ENCODE data around the gene SCFD2.
"Not testable (repeated sequence)": the region's sequence is repeated elsewhere in the genome, so short reads cannot be mapped to it uniquely, and the experiment has no call there.

SCFD2 gene

GRCh38 chr4:53037892-53038291 is 328.0 kb downstream of the SCFD2 start:
- Mint-ChIP-seq H3K27me3 (ENCODE audit: low read depth, poor library complexity) (peaks cover 5% of the 10 kb centered on the region), H3K4me1 (peaks cover 5% of the 10 kb centered on the region), H3K27ac (no peak overlapping the region), H3K36me3 (ENCODE audit: low read depth) (peaks cover 24% of the 10 kb centered on the region), H3K4me3 (no peak overlapping the region), H3K9me3 (peaks cover 35% of the 10 kb centered on the region)
- no peak for DNase-seq
- TF ChIP-seq CTCF (IDR thresholded peaks at IDR 0.05) = no peak

- not testable (repeated sequence) for H3K27ac Mint-ChIP-seq; H3K27me3 Mint-ChIP-seq (ENCODE audit: low read depth, poor library complexity); DNase-seq; H3K4me3 Mint-ChIP-seq; H3K4me1 Mint-ChIP-seq
- peaks cover 30% of the 10 kb centered on the region for H3K36me3 Mint-ChIP-seq (ENCODE audit: low read depth)
- peaks cover 49% of the 10 kb centered on the region for H3K9me3 Mint-ChIP-seq
Measured at GRCh38 chr4:53032908-53033307, 333.0 kb downstream of the SCFD2 start.

GRCh38 chr4:53026233-53026632 is 339.6 kb downstream of the SCFD2 start:
- Mint-ChIP-seq H3K4me3 (no peak overlapping the region), H3K36me3 (ENCODE audit: low read depth) (peaks cover under 1% of the 10 kb centered on the region), H3K27me3 (ENCODE audit: low read depth, poor library complexity) (peaks cover 5% of the 10 kb centered on the region), H3K27ac (no peak overlapping the region), H3K9me3 (peaks cover under 1% of the 10 kb centered on the region), H3K4me1 (peaks cover 25% of the 10 kb centered on the region)
- TF ChIP-seq CTCF (IDR thresholded peaks at IDR 0.05) = no peak
- DNase-seq = no peak

GRCh38 chr4:53023677-53024299 is 342.1 kb downstream of the SCFD2 start:
- Mint-ChIP-seq H3K36me3 (ENCODE audit: low read depth) (no peaks in the 10 kb centered on the region), H3K4me3 (no peak overlapping the region), H3K27ac (no peak overlapping the region), H3K4me1 (peaks cover 45% of the 10 kb centered on the region), H3K27me3 (ENCODE audit: low read depth, poor library complexity) (peaks cover 5% of the 10 kb centered on the region), H3K9me3 (no peaks in the 10 kb centered on the region)
- no peak for DNase-seq
- TF ChIP-seq CTCF (IDR thresholded peaks at IDR 0.05) = no peak

GRCh38 chr4:53022513-53023100 is 343.3 kb downstream of the SCFD2 start:
- no peaks in the 10 kb centered on the region for H3K9me3 Mint-ChIP-seq

More at GRCh38 chr4:53022513-53023100, 343.3 kb downstream of the SCFD2 start:
- Mint-ChIP-seq H3K4me1 (peaks cover 52% of the 10 kb centered on the region), H3K4me3 (no peak overlapping the region), H3K27ac (no peak overlapping the region), H3K27me3 (ENCODE audit: low read depth, poor library complexity) (peaks cover 5% of the 10 kb centered on the region), H3K36me3 (ENCODE audit: low read depth) (no peaks in the 10 kb centered on the region)
- DNase-seq = no peak
- no peak for TF ChIP-seq CTCF (IDR thresholded peaks at IDR 0.05)

All from nephron progenitor cell (in vitro differentiated cells).